Astrocyte of the cerebellum (primary cell): ENCODE results near the gene RASA3.
"Not testable (repeated sequence)": the region's sequence is repeated elsewhere in the genome, so short reads cannot be mapped to it uniquely, and the experiment has no call there.

Experiments used
- DNase-seq: peaks from one replicate; pipeline ENCODE4 v3.0.0-alpha.2; 2011; ENCODE audit warnings: low read depth
- H3K4me3 ChIP-seq: 2 replicates; pipeline ENCODE4 v1.5.1; 2011; ENCODE audit warnings: mild to moderate bottlenecking, low read depth, low read length, moderate library complexity
- CTCF ChIP-seq: IDR thresholded peaks from 2 replicates; pipeline ENCODE4 v1.5.1; 2012; ENCODE audit warnings: low read length, low read depth, moderate library complexity, mild to moderate bottlenecking; ENCODE audit errors: missing control alignments
- in situ Hi-C: cut with HindIII; loops from 2 replicates; pipeline ENCODE4 v1.10.0; 2017; ENCODE audit warnings: low sequenced_read_pairs

The RASA3 gene

GRCh38 chr13:114078461-114079451, 53.7 kb downstream of the RASA3 start:
- TF ChIP-seq CTCF, result no peak
- in situ Hi-C loops, result loop anchor here (10.0 kb wide), 1 partner anchor 86 kb away; no protein-coding TSS in a partner anchor
- DNase-seq, result peak; percentile 43
- no peak overlapping the region for H3K4me3 ChIP-seq

GRCh38 chr13:114077933-114078325, 54.5 kb downstream of the RASA3 start:
- no peak for TF ChIP-seq CTCF
- peak; percentile 72 for DNase-seq
- no peak overlapping the region for H3K4me3 ChIP-seq
- in situ Hi-C loops, result loop anchor here (10.0 kb wide), 1 partner anchor 87 kb away; no protein-coding TSS in a partner anchor

- no peak overlapping the region for H3K4me3 ChIP-seq
- DNase-seq, result no peak
- no peak for TF ChIP-seq CTCF
- in situ Hi-C loops, result loop anchor here (10.0 kb wide), 1 partner anchor 87 kb away; no protein-coding TSS in a partner anchor
These were observed 55.1 kb downstream of the RASA3 start for GRCh38 chr13:114077099-114077932.

- no peak for TF ChIP-seq CTCF
- no peak for DNase-seq
- no peak overlapping the region for H3K4me3 ChIP-seq
- in situ Hi-C loops, result loop anchor here (10.0 kb wide), 1 partner anchor 88 kb away; no protein-coding TSS in a partner anchor
These were observed 55.9 kb downstream of the RASA3 start for GRCh38 chr13:114076329-114077090.

GRCh38 chr13:114075811-114076210, 56.6 kb downstream of the RASA3 start:
- not testable (repeated sequence) for H3K4me3 ChIP-seq, DNase-seq
- in situ Hi-C loops, result loop anchor here (10.0 kb wide), 1 partner anchor 89 kb away; no protein-coding TSS in a partner anchor

- DNase-seq, result no peak
- no peak overlapping the region for H3K4me3 ChIP-seq
- TF ChIP-seq CTCF, result no peak
- in situ Hi-C loops, result loop anchor here (10.0 kb wide), 1 partner anchor 90 kb away; no protein-coding TSS in a partner anchor
These were observed 57.6 kb downstream of the RASA3 start for GRCh38 chr13:114074671-114075315.
